ENCODE data around the gene AMD1. TPM values are rescaled to one million over a fixed set of nuclear protein-coding genes. Genes with fewer than 3 reads are reported as not detected.
"Not testable (repeated sequence)": the region's sequence is repeated elsewhere in the genome, so short reads cannot be mapped to it uniquely, and the experiment has no call there.

AMD1 gene
- 61.7 TPM for total RNA-seq
- long read RNA-seq, transcript AMD1-204 (9 exons, 3,438 nt), result major isoform, 108 of 126 reads
- long read RNA-seq, partial matches to known transcripts, result 2 of 126 reads
- long read RNA-seq, other reads (novel, unspliced or antisense), result 12 of 126 reads

- intact Hi-C loops (cut with DNase I), result no loop called here
- H3K4me3 ChIP-seq, result peak within 1 kb of the TSS; percentile 79
- H3K27me3 ChIP-seq, result no peaks in the 10 kb centered on the region
- H3K9me3 ChIP-seq, result no peaks in the 10 kb centered on the region
- no peaks in the 10 kb centered on the region for H3K36me3 ChIP-seq
- peaks cover 20% of the 10 kb centered on the region for H3K4me1 ChIP-seq
- TF ChIP-seq CTCF (IDR thresholded peaks at IDR 0.05), result no peak
- peak within 1 kb of the TSS; percentile 94 for H3K27ac ChIP-seq
- peak; percentile 98 for DNase-seq
- ATAC-seq, result peak; percentile 90
Observed at GRCh38 chr6:110873981-110874879, at the start of gene AMD1. Gene AMD1 (plus strand): TSS chr6:110874785. CDS start chr6:110875106, 321 bp downstream.

GRCh38 chr6:110826236-110827129, 48.1 kb upstream of the AMD1 start:
- H3K4me1 ChIP-seq, result peaks cover 29% of the 10 kb centered on the region
- DNase-seq (peak; percentile 75), ATAC-seq (peak; percentile 93)
- no peaks in the 10 kb centered on the region for H3K27me3 ChIP-seq
- intact Hi-C loops (cut with DNase I), result no loop called here
- H3K4me3 ChIP-seq, result no peak overlapping the region
- no peak for TF ChIP-seq CTCF (IDR thresholded peaks at IDR 0.05)
- no peaks in the 10 kb centered on the region for H3K36me3 ChIP-seq
- no peaks in the 10 kb centered on the region for H3K9me3 ChIP-seq
- H3K27ac ChIP-seq, result peak overlapping the region; percentile 86

GRCh38 chr6:110828396-110828795, 46.2 kb upstream of the AMD1 start:
- ATAC-seq (no peak), DNase-seq (no peak)
- H3K27me3 ChIP-seq, result no peaks in the 10 kb centered on the region
- H3K4me1 ChIP-seq, result peaks cover 15% of the 10 kb centered on the region
- TF ChIP-seq CTCF (IDR thresholded peaks at IDR 0.05), result no peak
- intact Hi-C loops (cut with DNase I), result no loop called here
- no peaks in the 10 kb centered on the region for H3K9me3 ChIP-seq
- no peak overlapping the region for H3K27ac ChIP-seq
- no peaks in the 10 kb centered on the region for H3K36me3 ChIP-seq
- H3K4me3 ChIP-seq, result no peak overlapping the region

- no peak for TF ChIP-seq CTCF (IDR thresholded peaks at IDR 0.05)
- Histone ChIP-seq H3K4me3 (no peak overlapping the region), H3K36me3 (no peaks in the 10 kb centered on the region), H3K27me3 (no peaks in the 10 kb centered on the region), H3K9me3 (no peaks in the 10 kb centered on the region), H3K4me1 (peaks cover 9% of the 10 kb centered on the region), H3K27ac (no peak overlapping the region)
- intact Hi-C loops (cut with DNase I), result no loop called here
- peak; percentile 53 for ATAC-seq
- DNase-seq, result no peak
Observed at GRCh38 chr6:110831405-110831804, 43.2 kb upstream of the AMD1 start.

- Histone ChIP-seq H3K27me3 (no peaks in the 10 kb centered on the region), H3K9me3 (no peaks in the 10 kb centered on the region), H3K36me3 (no peaks in the 10 kb centered on the region), H3K4me1 (no peaks in the 10 kb centered on the region), H3K27ac (no peak overlapping the region), H3K4me3 (no peak overlapping the region)
- ATAC-seq (no peak), DNase-seq (no peak)
- no peak for TF ChIP-seq CTCF (IDR thresholded peaks at IDR 0.05)
- intact Hi-C loops (cut with DNase I), result no loop called here
Observed at GRCh38 chr6:110833831-110834230, 40.8 kb upstream of the AMD1 start.

- ATAC-seq; H3K4me1 ChIP-seq; H3K27ac ChIP-seq; H3K9me3 ChIP-seq; DNase-seq; H3K4me3 ChIP-seq; H3K27me3 ChIP-seq; intact Hi-C loops (cut with DNase I); H3K36me3 ChIP-seq: not testable (repeated sequence)
Observed at GRCh38 chr6:110835751-110836150, 38.8 kb upstream of the AMD1 start.

All from upper lobe of right lung (tissue), 1 donor.